K562 (cell line): ENCODE measurements around the gene PBRM1. TPM values are rescaled to one million over a fixed set of nuclear protein-coding genes. Genes with fewer than 3 reads are reported as not detected.

Source experiments
- ATAC-seq: fragments of 200-7000 bp; cut with Tn5 transposase; 3 replicates; pipeline ENCODE4 v1.9.1; 2020; ENCODE audit warnings: moderate library complexity
- BruUV-seq: library from RNA; stranded (reverse); fragments of 400-500 nt; replicated peaks from 2 replicates; lab custom pipeline; 2021; lab: Mats Ljungman, UMichigan
- CTCF ChIA-PET: fragments of 300-600 bp; formaldehyde crosslinking; extraction: SDS; loops from one replicate; lab custom pipeline; 2021; ENCODE audit warnings: low intra/inter-chr PET ratio; lab: Yijun Ruan, JAX
- POLR2A ChIA-PET: fragments of 300-600, 350-650 bp; sonication (Branson Sonifier 250); formaldehyde crosslinking; extraction: SDS; loops from one replicate; lab custom pipeline; 2021; ENCODE audit warnings: antibody characterized with exemption, inconsistent platforms; lab: Yijun Ruan, JAX
- DNase-seq, 4 experiments: peaks; one replicate each; pipeline versions ENCODE4 v3.0.0 to v3.0.0-alpha.2; 2011 to 2018; ENCODE audit warnings: low spot score in 3 of 4, mixed read lengths in 3 of 4; ENCODE audit errors: extremely low read depth in 1 of 4
- FAIRE-seq: peaks from 2 replicates; lab custom pipeline; 2011; peaks lifted over from hg19 to GRCh38; lab: Jason Lieb, UNC
- H2AFZ ChIP-seq: 2 replicates; pipeline ENCODE4 v1.6.0; 2011; ENCODE audit warnings: low read depth, low read length, control low read depth, inconsistent platforms
- H3K27ac ChIP-seq: fragments of 200-600 bp; 3 replicates; pipeline ENCODE4 v1.8.0; 2011; ENCODE audit warnings: low read depth, mild to moderate bottlenecking, control low read depth, inconsistent platforms, low read length, moderate library complexity, mixed read lengths; ENCODE audit errors: extremely low read depth
- H3K27me3 ChIP-seq, 2 experiments: fragments of 300-600 bp in 1 of 2; 2 replicates in 1 of 2; 3 replicates in 1 of 2; pipeline versions ENCODE4 v1.6.0 to v1.8.0; 2011; ENCODE audit warnings: inconsistent platforms in 2 of 2, low read length in 2 of 2, mild to moderate bottlenecking in 1 of 2, mixed read lengths in 1 of 2, moderate library complexity in 1 of 2; ENCODE audit not compliant: control insufficient read depth in 2 of 2, insufficient read depth in 2 of 2
- H3K36me3 ChIP-seq: fragments of 300-600 bp; 3 replicates; pipeline ENCODE4 v1.8.0; 2011; ENCODE audit warnings: mild to moderate bottlenecking, low read length, inconsistent platforms; ENCODE audit not compliant: control insufficient read depth, insufficient read depth
- H3K4me1 ChIP-seq, 2 experiments: fragments of 200-600 bp in 1 of 2; replicated peaks in 1 of 2; 2 replicates in 1 of 2; 3 replicates in 1 of 2; pipeline versions ENCODE4 v1.5.1 to v1.8.0; 2011; ENCODE audit warnings: inconsistent platforms in 2 of 2, low read length in 2 of 2, mild to moderate bottlenecking in 1 of 2, mixed read lengths in 1 of 2, moderate library complexity in 1 of 2; ENCODE audit not compliant: control insufficient read depth in 2 of 2, insufficient read depth in 2 of 2
- H3K4me2 ChIP-seq: 2 replicates; pipeline ENCODE4 v1.6.1; 2011; ENCODE audit warnings: low read length, control low read depth, inconsistent platforms, mixed read lengths; ENCODE audit not compliant: insufficient read depth
- H3K4me3 ChIP-seq: fragments of 200-600 bp; sonication (generic), shearing (Covaris generic); 2 replicates; pipeline ENCODE4 v1.5.1; 2016; ENCODE audit warnings: control low read depth, inconsistent platforms
- H3K79me2 ChIP-seq: fragments of 200-600 bp; 3 replicates; pipeline ENCODE4 v1.8.0; 2011; ENCODE audit warnings: low read length, inconsistent platforms; ENCODE audit not compliant: control insufficient read depth, insufficient read depth
- H3K9ac ChIP-seq, 2 experiments: 2 replicates each; pipeline versions ENCODE4 v1.6.0 to v1.6.1; 2011; ENCODE audit warnings: low read depth in 2 of 2, low read length in 2 of 2, control low read depth in 1 of 2, inconsistent platforms in 1 of 2, mild to moderate bottlenecking in 1 of 2, mixed read lengths in 1 of 2; ENCODE audit not compliant: insufficient read depth in 1 of 2
- H3K9me1 ChIP-seq: one replicate; pipeline ENCODE4 v1.6.0; 2011; ENCODE audit warnings: inconsistent platforms, mild to moderate bottlenecking, low read length, moderate library complexity; ENCODE audit not compliant: control insufficient read depth, insufficient read depth
- H3K9me3 ChIP-seq: replicated peaks from 2 replicates; pipeline ENCODE4 v1.5.1; 2011; ENCODE audit warnings: low read depth, low read length, inconsistent platforms; ENCODE audit not compliant: control insufficient read depth, insufficient read depth
- H4K20me1 ChIP-seq: replicated peaks from 2 replicates; pipeline ENCODE4 v1.6.1; 2011; ENCODE audit warnings: low read length, inconsistent platforms, mixed read lengths; ENCODE audit not compliant: control insufficient read depth, insufficient read depth
- CEBPB ChIP-seq: fragments of 450-650 bp; IDR thresholded peaks from 2 replicates; pipeline ENCODE4 v1.6.1; 2016; ENCODE audit warnings: missing genetic modification characterization, missing compliant biosample characterization
- CEBPG ChIP-seq, 3 experiments: fragments of 200-800 bp in 1 of 3; sonication (Bioruptor generic) in 1 of 3; sonication (generic) in 1 of 3; formaldehyde crosslinking in 1 of 3; IDR thresholded peaks in 2 of 3; conservative IDR thresholded peaks in 1 of 3; 2 replicates each; pipeline versions ENCODE4 v1.6.1 to v1.8.0; 2016 to 2022; ENCODE audit warnings: missing compliant biosample characterization in 2 of 3, missing genetic modification characterization in 2 of 3, mild to moderate bottlenecking in 1 of 3, missing genetic modification reagents in 1 of 3
- DLX4 ChIP-seq: fragments of 250-450 bp; sonication (Bioruptor Pico); IDR thresholded peaks from 2 replicates; pipeline ENCODE4 v1.6.1; 2021; ENCODE audit warnings: mild to moderate bottlenecking
- ILF3 ChIP-seq: fragments of 450-650 bp; IDR thresholded peaks from 2 replicates; pipeline ENCODE4 v1.6.1; 2018; ENCODE audit warnings: antibody characterized with exemption, mild to moderate bottlenecking, moderate library complexity, borderline replicate concordance
- L3MBTL2 ChIP-seq: fragments of 450-650 bp; IDR thresholded peaks from 2 replicates; pipeline ENCODE4 v1.6.1; 2016; ENCODE audit warnings: mild to moderate bottlenecking, moderate library complexity
- MCM3 ChIP-seq: fragments of 450-650 bp; IDR thresholded peaks from 2 replicates; pipeline ENCODE4 v1.6.1; 2016
- MTA3 ChIP-seq: fragments of 450-650 bp; formaldehyde crosslinking; IDR thresholded peaks from 2 replicates; pipeline ENCODE4 v1.6.1; 2017; ENCODE audit warnings: mild to moderate bottlenecking, borderline replicate concordance
- NFXL1 ChIP-seq: fragments of 450-650 bp; formaldehyde crosslinking; IDR thresholded peaks from 2 replicates; pipeline ENCODE4 v1.4.0; 2021; ENCODE audit warnings: mild to moderate bottlenecking
- SMC3 ChIP-seq: conservative IDR thresholded peaks from 2 replicates; pipeline ENCODE4 v1.6.1; 2011; ENCODE audit warnings: low read depth, low read length, improper control_type of control experiment; ENCODE audit not compliant: insufficient read depth
- TCF7 ChIP-seq: sonication (generic); IDR thresholded peaks from 2 replicates; pipeline ENCODE4 v1.6.1; 2016; ENCODE audit warnings: antibody characterized with exemption, borderline replicate concordance
- ZHX1 ChIP-seq: fragments of 150-350 bp; conservative IDR thresholded peaks from 2 replicates; pipeline ENCODE4 v1.6.1; 2014; ENCODE audit warnings: low read length
- WGBS: fragments of 100-300 bp; shearing (Covaris generic); methylation state at CpG from one replicate; pipeline ENCODE4 v1.1.6; 2016; ENCODE audit warnings: low coverage, mixed read lengths; ENCODE audit not compliant: insufficient coverage; ENCODE audit errors: missing lambda C conversion rate; 5-methylcytosine and 5-hydroxymethylcytosine counted together
- in situ Hi-C: fragments of 300-500 bp; cut with MboI; formaldehyde crosslinking; loops from 4 replicates; pipeline ENCODE4 v1.15.0; 2018; ENCODE audit warnings: inconsistent platforms, mixed read lengths
- intact Hi-C: fragments of 100-400 bp; cut with micrococcal nuclease; formaldehyde crosslinking; loops from 2 replicates; pipeline ENCODE4 v1.14.2; 2022
- polyA plus RNA-seq, 8 experiments: library from polyadenylated mRNA; depleted of rRNA in 4 of 8; stranded (reverse) in 5 of 8; unstranded in 3 of 8; fragments of >200 nt; fragmentation: Nextera tagmentation in 2 of 8; fragmentation: Illumina TruSeq in 1 of 8; extraction: Ambion mirVana in 2 of 8; extraction: Trizol in 1 of 8; gene quantifications; 2 replicates each; pipeline versions ENCODE4 v1.2.1 to v1.2.3, GENCODE V29; 2011 to 2014; ENCODE audit warnings: inconsistent platforms in 1 of 8, missing spikeins in 1 of 8
- total RNA-seq, 7 experiments: library from RNA; depleted of rRNA in 6 of 7; stranded (reverse); fragments of >200 nt in 6 of 7; fragmentation: Illumina TruSeq in 2 of 7; extraction: Trizol in 2 of 7; gene quantifications; 2 replicates each; pipeline versions ENCODE4 v1.2.1 to v1.2.3, GENCODE V29; 2011 to 2021; ENCODE audit warnings: low replicate concordance in 1 of 7

The PBRM1 gene
- total and polyA plus RNA-seq, 9 of the 15 experiments (the other 6 are each of a cell fraction or from before 2014, with no cell fraction given): 3.9 to 31.8 (median 19.0) TPM

GRCh38 chr3:52683611-52684010 lies 2.1 kb downstream of the PBRM1 start:
- H3K27me3 ChIP-seq: no peaks in the 10 kb centered on the region
- peak overlapping the region in 1 of 2 experiments; percentile 43; a peak in 1 of 4 replicates for H3K9ac ChIP-seq
- peaks cover 44% of the 10 kb centered on the region for H3K36me3 ChIP-seq
- intact Hi-C loops: loop anchor here (2.0 to 10.0 kb wide), 3 partner anchors 147 to 229 kb away; partner anchors contain the start of genes NISCH, TNNC1 and UQCC5
- FAIRE-seq (peak; percentile 15), ATAC-seq (no peak; the same call in 2 of the 3 replicates), DNase-seq (no peak)
- ChIA-PET POLR2A (no interaction called here), CTCF (no interaction called here)
- H3K79me2 ChIP-seq: peaks cover 76% of the 10 kb centered on the region
- in situ Hi-C loops: no loop called here
- H4K20me1 ChIP-seq: no peaks in the 10 kb centered on the region
- no peak overlapping the region for H3K4me3 ChIP-seq
- H3K4me2 ChIP-seq: no peak overlapping the region
- H3K9me3 ChIP-seq: no peaks in the 10 kb centered on the region
- TF ChIP-seq CEBPG (CRISPR knock-in tag; IDR thresholded peaks at IDR 0.05): 0 out of 2 replicates have a peak, but pooled peaks have one; percentile 19
- no peak for TF ChIP-seq CEBPG (tag; conservative IDR thresholded peaks at IDR 0.05 in 1 of 2, IDR thresholded peaks at IDR 0.05 in 1 of 2)
- no peak for TF ChIP-seq DLX4 (CRISPR knock-in tag)
- peak; percentile 47 for TF ChIP-seq CEBPB
- BruUV-seq: no TSS peak
- H2AFZ ChIP-seq: no peak overlapping the region
- 38% methylated on average over 3 of the region's 6 CpGs for WGBS
- no peaks in the 10 kb centered on the region for H3K9me1 ChIP-seq
- H3K27ac ChIP-seq: no peak overlapping the region
- H3K4me1 ChIP-seq: peaks cover 3 to 32% of the 10 kb centered on the region in 2 experiments; a peak in 3 of 5 replicates

DNA sequence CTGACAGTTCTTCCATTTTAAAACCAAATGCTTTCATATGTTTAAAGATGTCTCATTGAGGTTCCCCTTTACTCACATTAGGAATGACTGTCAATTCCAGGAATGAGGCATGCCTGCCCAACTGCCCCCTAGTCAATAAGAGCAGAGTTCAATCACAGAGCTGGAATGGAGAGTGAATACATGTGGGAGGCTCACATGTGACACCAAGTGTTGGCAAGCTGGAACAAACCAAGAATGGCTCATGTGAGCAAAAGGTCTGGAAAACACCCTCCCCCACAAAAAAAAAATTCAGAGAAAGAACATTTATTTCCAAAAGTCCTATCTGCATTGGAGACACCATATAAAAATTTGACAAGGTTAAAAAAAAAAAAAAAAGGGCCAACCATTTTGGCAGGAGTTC lies 3.7 kb downstream of the PBRM1 start:
- Histone ChIP-seq H3K4me3 (no peak overlapping the region), H3K9ac (peak overlapping the region in 1 of 2 experiments; percentile 24; a peak in 1 of 4 replicates), H3K27me3 (no peaks in the 10 kb centered on the region), H3K4me2 (no peak overlapping the region), H3K36me3 (peaks cover 42% of the 10 kb centered on the region), H2AFZ (peak overlapping the region; percentile 47; the same call in 1 of the 2 replicates), H3K27ac (peak overlapping the region; percentile 55; the same call in 1 of the 3 replicates), H3K79me2 (peaks cover 61% of the 10 kb centered on the region), H3K9me1 (no peaks in the 10 kb centered on the region), H4K20me1 (no peaks in the 10 kb centered on the region), H3K9me3 (no peaks in the 10 kb centered on the region), H3K4me1 (peaks cover 0 to 28% of the 10 kb centered on the region in 2 experiments; a peak in 2 of 5 replicates)
- peak; percentile 44 to 68 (median 45) for DNase-seq
- BruUV-seq: no TSS peak
- peak; percentile 64 for ATAC-seq
- intact Hi-C loops (loop anchor here (2.0 to 10.0 kb wide), 3 partner anchors 145 to 227 kb away; partner anchors contain the start of genes NISCH, TNNC1 and UQCC5), in situ Hi-C loops (no loop called here)
- peak; percentile 87 for FAIRE-seq
- ChIA-PET POLR2A (no interaction called here), CTCF (interaction anchor here (0.6 to 0.7 kb wide), 2 partner anchors 200 to 268 kb away, joined by 5 to 6 read pairs; no protein-coding TSS in a partner anchor)
- TF ChIP-seq L3MBTL2: peak; percentile 49; the same call in 1 of the 2 replicates
- no peak for TF ChIP-seq ZHX1
- TF ChIP-seq MTA3: 0 out of 2 replicates have a peak, but pooled peaks have one; percentile 30
- no peak for TF ChIP-seq ILF3
- TF ChIP-seq MCM3: no peak
- no peak for TF ChIP-seq NFXL1 (CRISPR knock-in tag)
- no peak for TF ChIP-seq TCF7
- TF ChIP-seq SMC3: peak; percentile 34; the same call in 1 of the 2 replicates
